GM12891 (cell line): Measurements from ENCODE around the gene ZBTB24.

Experiments
- DNase-seq: peaks from one replicate; pipeline ENCODE4 v3.0.0; 2011; ENCODE audit warnings: low spot score; ENCODE audit not compliant: insufficient read length
- FAIRE-seq: peaks from 2 replicates; lab custom pipeline; 2011; peaks lifted over from hg19 to GRCh38; lab: Jason Lieb, UNC
- PAX5 ChIP-seq: IDR thresholded peaks from 2 replicates; pipeline ENCODE4 v1.6.1; 2011; ENCODE audit warnings: low read length, moderate library complexity, mild to moderate bottlenecking; ENCODE audit not compliant: insufficient read depth, severe bottlenecking
- POLR2A ChIP-seq: IDR thresholded peaks from 2 replicates; pipeline ENCODE4 v1.6.1; 2011; ENCODE audit warnings: low read depth, low read length, control low read depth
- POLR2AphosphoS5 ChIP-seq: IDR thresholded peaks from 2 replicates; pipeline ENCODE4 v1.6.1; 2011; ENCODE audit warnings: low read depth, low read length, control low read depth
- POU2F2 ChIP-seq: IDR thresholded peaks from 2 replicates; pipeline ENCODE4 v1.6.1; 2011; ENCODE audit warnings: low read depth, mild to moderate bottlenecking, control low read depth, low read length, moderate library complexity
- SPI1 ChIP-seq: IDR thresholded peaks from 2 replicates; pipeline ENCODE4 v1.6.1; 2011; ENCODE audit warnings: low read depth, low read length, control low read depth
- TAF1 ChIP-seq: IDR thresholded peaks from 2 replicates; pipeline ENCODE4 v1.6.1; 2011; ENCODE audit warnings: low read depth, low read length, control low read depth

The ZBTB24 gene

GRCh38 chr6:109498936-109499335 is 15.9 kb upstream of the ZBTB24 start:
- TF ChIP-seq POU2F2: no peak
- FAIRE-seq (no peak), DNase-seq (no peak)

DNA sequence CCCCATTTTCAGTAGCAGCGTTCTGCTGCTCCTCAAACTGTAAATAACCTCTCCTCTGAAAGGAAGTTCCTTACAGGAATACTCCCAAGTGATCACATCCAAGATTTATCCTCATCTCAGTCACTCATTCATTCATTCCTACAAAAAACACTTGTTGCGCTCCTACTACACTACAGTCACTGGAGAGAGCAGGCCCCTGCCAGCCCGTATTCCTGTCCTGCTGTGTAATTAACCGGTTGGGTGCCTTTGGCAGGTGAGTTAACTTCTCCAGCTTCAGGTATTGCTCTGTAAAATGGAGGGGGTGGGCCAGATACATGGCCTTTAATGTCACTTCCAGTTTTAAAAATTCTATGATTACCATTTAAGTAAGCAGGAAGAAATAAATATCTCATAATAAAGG is 15.0 kb upstream of the ZBTB24 start:
- no peak for TF ChIP-seq SPI1
- TF ChIP-seq TAF1: no peak
- no peak for TF ChIP-seq POLR2AphosphoS5
- TF ChIP-seq POLR2A: no peak
- no peak for TF ChIP-seq PAX5
- no peak for TF ChIP-seq POU2F2
- FAIRE-seq (no peak), DNase-seq (no peak)

GRCh38 chr6:109496036-109496772 is 13.2 kb upstream of the ZBTB24 start:
- DNase-seq (no peak), FAIRE-seq (no peak)
- no peak for TF ChIP-seq PAX5
- TF ChIP-seq SPI1: no peak
- TF ChIP-seq POLR2A: no peak
- no peak for TF ChIP-seq TAF1
- TF ChIP-seq POU2F2: no peak
- TF ChIP-seq POLR2AphosphoS5: no peak

DNA sequence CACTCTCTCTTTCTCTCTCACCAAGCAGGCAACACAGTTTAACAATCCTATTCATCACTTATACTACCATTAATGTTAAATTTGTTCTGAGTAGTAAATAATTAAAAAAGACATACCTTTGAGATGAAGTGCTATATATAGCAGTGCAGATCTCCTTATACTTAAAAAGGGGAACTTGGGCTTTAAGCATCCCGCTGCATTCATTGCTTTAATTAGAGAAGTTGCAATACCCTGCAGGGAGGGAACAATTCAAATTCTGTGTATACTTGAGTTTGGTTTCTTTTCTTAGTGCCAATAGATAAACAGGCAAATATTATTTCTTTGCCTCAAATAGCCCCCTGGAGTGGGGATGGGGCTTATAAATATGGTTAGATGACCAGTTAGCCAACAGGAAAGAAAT is 10.8 kb upstream of the ZBTB24 start:
- FAIRE-seq (no peak), DNase-seq (no peak)
- TF ChIP-seq TAF1: no peak
- TF ChIP-seq POLR2A: no peak
- no peak for TF ChIP-seq POLR2AphosphoS5

DNA sequence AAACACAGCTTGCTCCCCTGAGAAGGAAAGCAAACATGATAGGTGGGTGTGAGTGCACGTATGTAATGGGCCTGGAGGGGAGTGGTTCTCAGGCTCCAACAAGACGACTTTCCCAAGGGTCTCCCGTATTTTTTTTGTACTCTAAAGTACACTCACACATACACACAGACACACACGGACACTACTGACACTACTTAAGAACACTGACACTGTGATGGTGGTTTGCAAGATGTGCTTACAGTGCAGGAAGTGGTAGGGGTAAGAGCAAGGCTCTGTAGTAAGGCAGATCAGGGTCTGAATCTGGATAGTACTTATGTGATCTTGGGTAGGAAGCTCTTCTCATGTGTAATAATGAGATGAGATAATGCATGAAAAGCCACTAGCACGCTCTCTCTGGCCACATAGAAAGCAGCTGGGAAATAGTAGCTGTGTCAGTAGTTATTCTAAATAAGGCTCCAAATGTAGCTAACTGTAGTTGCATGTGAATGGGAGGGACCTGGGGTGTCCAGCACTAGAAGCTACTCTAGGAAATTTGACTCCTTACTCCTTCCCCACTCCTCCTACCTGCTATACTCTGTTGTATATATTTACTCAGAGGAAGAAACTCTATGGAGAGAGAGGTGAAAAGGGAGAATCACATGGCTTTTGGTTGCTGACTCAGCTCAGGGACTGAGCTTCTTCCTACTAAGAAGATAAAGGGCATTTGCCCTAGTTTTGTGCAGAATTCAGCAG is 8.4 kb upstream of the ZBTB24 start:
- TF ChIP-seq POLR2A: peak; percentile 51; the same call in 1 of the 2 replicates
- no peak for TF ChIP-seq POU2F2
- 0 out of 2 replicates have a peak, but pooled peaks have one; percentile 28 for TF ChIP-seq POLR2AphosphoS5
- no peak for TF ChIP-seq PAX5
- no peak for TF ChIP-seq SPI1
- TF ChIP-seq TAF1: no peak
- peak; percentile 91 for FAIRE-seq
- no peak for DNase-seq

GRCh38 chr6:109490713-109491112 is 7.7 kb upstream of the ZBTB24 start:
- no peak for FAIRE-seq
- DNase-seq: no peak
- TF ChIP-seq POLR2AphosphoS5 (no peak), PAX5 (no peak), TAF1 (no peak), SPI1 (no peak), POLR2A (no peak), POU2F2 (no peak)

- no peak for FAIRE-seq
- DNase-seq: no peak
- TF ChIP-seq POU2F2: no peak
These were observed 5.0 kb upstream of the ZBTB24 start for GRCh38 chr6:109488001-109488400.

- FAIRE-seq (no peak), DNase-seq (no peak)
- no peak for TF ChIP-seq PAX5
- TF ChIP-seq POLR2A: no peak
- TF ChIP-seq POU2F2: no peak
- no peak for TF ChIP-seq SPI1
- no peak for TF ChIP-seq POLR2AphosphoS5
- TF ChIP-seq TAF1: no peak
These were observed 3.0 kb upstream of the ZBTB24 start for GRCh38 chr6:109486068-109486467.

DNA sequence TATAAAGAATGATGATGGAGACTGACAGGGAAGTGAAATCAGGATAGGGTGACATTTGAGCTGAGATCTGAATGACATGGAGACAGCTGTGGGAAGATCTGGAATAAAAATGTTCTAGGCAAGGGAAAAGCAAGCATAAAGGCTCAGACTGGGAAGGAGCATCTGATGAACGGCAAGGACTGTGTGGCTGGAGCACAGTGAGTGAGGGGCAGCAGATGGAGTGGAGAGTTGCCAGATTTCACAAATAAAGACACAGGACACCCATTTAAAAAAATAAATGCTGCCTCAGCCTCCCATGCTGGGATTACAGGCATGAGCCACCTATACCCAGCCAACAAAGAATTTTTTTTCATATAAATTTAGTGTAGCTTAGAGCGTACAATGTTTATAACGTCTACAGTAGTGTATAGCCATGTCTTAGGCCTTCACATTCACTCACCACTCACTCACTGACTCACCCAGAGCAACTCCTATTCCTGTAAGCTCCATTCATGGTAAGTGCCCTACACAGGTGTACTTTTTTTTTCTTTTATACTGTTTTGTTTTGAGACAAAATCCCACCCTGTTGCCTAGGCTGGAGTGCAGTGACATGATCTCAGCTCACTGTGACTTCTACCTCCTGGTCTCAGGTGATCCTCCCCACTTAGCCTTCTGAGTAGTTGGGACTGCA is 2.4 kb upstream of the ZBTB24 start:
- no peak for FAIRE-seq
- DNase-seq: no peak
- no peak for TF ChIP-seq POLR2A
- TF ChIP-seq SPI1: no peak
- no peak for TF ChIP-seq TAF1
- no peak for TF ChIP-seq POU2F2
- TF ChIP-seq PAX5: no peak
- no peak for TF ChIP-seq POLR2AphosphoS5

DNA sequence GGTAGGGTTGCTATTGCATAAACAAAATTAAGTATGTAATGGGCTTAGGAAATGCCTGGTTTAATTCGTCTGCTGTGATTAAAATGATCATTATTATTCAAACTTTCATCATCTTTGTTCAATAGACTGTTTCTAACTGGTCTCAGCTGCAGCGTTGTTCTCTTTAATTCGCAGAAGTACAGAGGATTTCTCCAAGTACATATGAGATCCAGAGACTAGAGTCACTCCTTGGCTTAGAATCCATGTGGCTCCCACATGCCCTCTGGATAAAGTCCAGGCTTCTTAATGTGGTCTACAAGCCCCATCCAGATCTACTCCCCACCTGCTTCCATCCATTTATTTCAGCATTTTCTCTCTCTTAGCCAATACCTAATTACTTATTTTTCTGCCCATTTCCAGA is 1.1 kb upstream of the ZBTB24 start:
- FAIRE-seq (no peak), DNase-seq (no peak)
- TF ChIP-seq TAF1 (no peak), POLR2A (no peak), SPI1 (no peak), POU2F2 (no peak), PAX5 (no peak), POLR2AphosphoS5 (no peak)
